Measurements from ENCODE around the gene DHX35.

- TF ChIP-seq CTCF (conservative IDR thresholded peaks at IDR 0.05; ENCODE audit: low read depth, low read length) (no peak), EZH2 (IDR thresholded peaks at IDR 0.05; ENCODE audit: borderline replicate concordance, low read depth, low read length, poor library complexity, severe bottlenecking) (no peak)
Observed at GRCh38 chr20:39041067-39041466, 78.9 kb downstream of the DHX35 start.

Data from A673 (cell line).